Glutamatergic neuron (in vitro differentiated cells): Measurements from ENCODE around the gene EYS. TPM values are rescaled to one million over a fixed set of nuclear protein-coding genes. Genes with fewer than 3 reads are reported as not detected.
"Not testable (repeated sequence)": the region's sequence is repeated elsewhere in the genome, so short reads cannot be mapped to it uniquely, and the experiment has no call there.

Experiments
- DNase-seq: peaks from one replicate; pipeline ENCODE4 v3.0.0; 2022
- H3K27ac Mint-ChIP-seq: one replicate; pipeline ENCODE4 v1.8.0; 2020; ENCODE audit warnings: mild to moderate bottlenecking, mixed read lengths, inconsistent platforms; ENCODE audit not compliant: unreplicated experiment
- H3K27me3 Mint-ChIP-seq: one replicate; pipeline ENCODE4 v1.8.0; 2020; ENCODE audit warnings: mild to moderate bottlenecking, moderate library complexity, mixed read lengths, inconsistent platforms; ENCODE audit not compliant: unreplicated experiment
- H3K36me3 Mint-ChIP-seq: one replicate; pipeline ENCODE4 v1.8.0; 2020; ENCODE audit warnings: mild to moderate bottlenecking, mixed read lengths, inconsistent platforms; ENCODE audit not compliant: unreplicated experiment
- H3K4me1 Mint-ChIP-seq: one replicate; pipeline ENCODE4 v1.8.0; 2020; ENCODE audit warnings: mild to moderate bottlenecking, low read depth, mixed read lengths, inconsistent platforms; ENCODE audit not compliant: unreplicated experiment
- H3K4me3 Mint-ChIP-seq: one replicate; pipeline ENCODE4 v1.8.0; 2020; ENCODE audit warnings: mild to moderate bottlenecking, mixed read lengths, inconsistent platforms; ENCODE audit not compliant: unreplicated experiment
- H3K9me3 Mint-ChIP-seq: one replicate; pipeline ENCODE4 v1.8.0; 2020; ENCODE audit warnings: mild to moderate bottlenecking, moderate library complexity, mixed read lengths, inconsistent platforms; ENCODE audit not compliant: unreplicated experiment
- total RNA-seq: library from RNA; stranded (reverse); fragmentation: NEBNext Ultra II Directional; extraction: Animal tissue kit (Norgen Biotek cat#: 25700); gene quantifications from one replicate; pipeline ENCODE4 v1.2.1, GENCODE V29; 2021; ENCODE audit not compliant: unreplicated experiment
- TF ChIP-seq, protein P1 (sequence below): fragments of 200-600 bp; sonication (generic); IDR thresholded peaks from one replicate; pipeline ENCODE4 v1.5.0; 2021; ENCODE audit not compliant: partially characterized antibody, unreplicated experiment

Gene EYS
- total RNA-seq, 1 donor from 2014 or later, result 13.2 TPM

GRCh38 chr6:65501045-65501444 lies 206.0 kb downstream of the EYS start:
- DNase-seq, result no peak
- Mint-ChIP-seq H3K9me3 (no peaks in the 10 kb centered on the region), H3K27ac (no peak overlapping the region), H3K4me1 (no peaks in the 10 kb centered on the region), H3K27me3 (no peaks in the 10 kb centered on the region), H3K4me3 (no peak overlapping the region), H3K36me3 (no peaks in the 10 kb centered on the region)
- TF ChIP-seq, protein P1, sequence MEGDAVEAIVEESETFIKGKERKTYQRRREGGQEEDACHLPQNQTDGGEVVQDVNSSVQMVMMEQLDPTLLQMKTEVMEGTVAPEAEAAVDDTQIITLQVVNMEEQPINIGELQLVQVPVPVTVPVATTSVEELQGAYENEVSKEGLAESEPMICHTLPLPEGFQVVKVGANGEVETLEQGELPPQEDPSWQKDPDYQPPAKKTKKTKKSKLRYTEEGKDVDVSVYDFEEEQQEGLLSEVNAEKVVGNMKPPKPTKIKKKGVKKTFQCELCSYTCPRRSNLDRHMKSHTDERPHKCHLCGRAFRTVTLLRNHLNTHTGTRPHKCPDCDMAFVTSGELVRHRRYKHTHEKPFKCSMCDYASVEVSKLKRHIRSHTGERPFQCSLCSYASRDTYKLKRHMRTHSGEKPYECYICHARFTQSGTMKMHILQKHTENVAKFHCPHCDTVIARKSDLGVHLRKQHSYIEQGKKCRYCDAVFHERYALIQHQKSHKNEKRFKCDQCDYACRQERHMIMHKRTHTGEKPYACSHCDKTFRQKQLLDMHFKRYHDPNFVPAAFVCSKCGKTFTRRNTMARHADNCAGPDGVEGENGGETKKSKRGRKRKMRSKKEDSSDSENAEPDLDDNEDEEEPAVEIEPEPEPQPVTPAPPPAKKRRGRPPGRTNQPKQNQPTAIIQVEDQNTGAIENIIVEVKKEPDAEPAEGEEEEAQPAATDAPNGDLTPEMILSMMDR, result no peak

- not testable (repeated sequence) for H3K4me1 Mint-ChIP-seq, H3K9me3 Mint-ChIP-seq, H3K27me3 Mint-ChIP-seq, DNase-seq, H3K27ac Mint-ChIP-seq, H3K4me3 Mint-ChIP-seq, H3K36me3 Mint-ChIP-seq
Measured at GRCh38 chr6:65483652-65484051, 223.4 kb downstream of the EYS start.

GRCh38 chr6:65469650-65470049 lies 237.4 kb downstream of the EYS start:
- H3K4me1 Mint-ChIP-seq, result no peaks in the 10 kb centered on the region
- no peak overlapping the region for H3K27ac Mint-ChIP-seq
- no peaks in the 10 kb centered on the region for H3K9me3 Mint-ChIP-seq
- H3K27me3 Mint-ChIP-seq, result no peaks in the 10 kb centered on the region
- H3K36me3 Mint-ChIP-seq, result no peaks in the 10 kb centered on the region
- no peak overlapping the region for H3K4me3 Mint-ChIP-seq
- no peak for DNase-seq
- TF ChIP-seq, protein P1, result no peak

- no peak overlapping the region for H3K4me3 Mint-ChIP-seq
- H3K9me3 Mint-ChIP-seq, result no peaks in the 10 kb centered on the region
- H3K36me3 Mint-ChIP-seq, result no peaks in the 10 kb centered on the region
- TF ChIP-seq, protein P1, result no peak
- no peak for DNase-seq
- no peak overlapping the region for H3K27ac Mint-ChIP-seq
- no peaks in the 10 kb centered on the region for H3K4me1 Mint-ChIP-seq
- no peaks in the 10 kb centered on the region for H3K27me3 Mint-ChIP-seq
Measured at GRCh38 chr6:65468307-65468706, 238.7 kb downstream of the EYS start.

DNA sequence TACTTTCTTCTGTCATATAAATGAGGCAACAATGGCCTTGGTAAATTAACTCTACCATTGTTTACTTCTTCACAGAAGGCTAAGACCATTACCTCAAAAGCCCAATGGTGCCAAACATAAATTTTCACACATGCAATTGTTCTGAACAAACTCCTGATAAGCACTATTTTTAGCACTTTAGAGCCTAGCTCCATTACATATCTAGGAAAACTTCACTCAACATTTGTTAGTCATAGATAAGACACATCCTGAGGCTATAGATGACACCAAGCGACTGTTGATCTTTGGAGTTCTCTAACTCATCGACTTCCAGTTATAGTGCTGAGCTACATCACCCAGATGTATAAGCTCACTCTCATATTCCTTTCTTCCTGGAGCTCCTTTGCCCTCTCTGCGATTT lies 245.9 kb downstream of the EYS start:
- H3K4me1 Mint-ChIP-seq, result peaks cover 6% of the 10 kb centered on the region
- no peaks in the 10 kb centered on the region for H3K27me3 Mint-ChIP-seq
- peak overlapping the region; percentile 6 for H3K27ac Mint-ChIP-seq
- no peak for DNase-seq
- TF ChIP-seq, protein P1, result no peak
- no peak overlapping the region for H3K4me3 Mint-ChIP-seq
- no peaks in the 10 kb centered on the region for H3K36me3 Mint-ChIP-seq
- H3K9me3 Mint-ChIP-seq, result no peaks in the 10 kb centered on the region

DNA sequence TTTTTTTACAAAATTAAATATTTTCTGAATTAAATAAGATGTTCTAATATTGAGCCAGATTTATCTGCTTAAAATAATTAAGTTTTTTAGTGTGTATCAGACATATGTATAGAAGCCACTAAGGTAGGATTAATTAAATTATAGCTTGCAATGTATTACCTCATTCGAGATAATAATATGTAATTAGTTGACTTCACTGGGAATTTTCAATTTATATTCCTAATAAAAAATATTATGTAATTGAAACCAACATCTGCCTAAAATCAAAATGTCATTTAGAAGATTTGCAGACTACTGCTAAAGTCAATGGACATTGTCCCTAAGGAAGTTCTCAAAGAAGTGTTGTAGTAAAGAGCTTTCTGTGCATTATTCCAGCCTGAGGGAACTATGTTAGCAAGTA lies 254.7 kb downstream of the EYS start:
- Mint-ChIP-seq H3K4me3 (no peak overlapping the region), H3K9me3 (peaks cover 2% of the 10 kb centered on the region), H3K4me1 (peaks cover 13% of the 10 kb centered on the region), H3K36me3 (no peaks in the 10 kb centered on the region), H3K27me3 (no peaks in the 10 kb centered on the region), H3K27ac (no peak overlapping the region)
- TF ChIP-seq, protein P1, result no peak
- DNase-seq, result no peak
